H9 (cell line): ENCODE data around the gene SMTNL2. TPM values are rescaled to one million over a fixed set of nuclear protein-coding genes. Genes with fewer than 3 reads are reported as not detected.
"Not testable (repeated sequence)": the region's sequence is repeated elsewhere in the genome, so short reads cannot be mapped to it uniquely, and the experiment has no call there.

ENCODE experiments used
- DNase-seq: peaks from one replicate; pipeline ENCODE4 v3.0.0-alpha.2; 2017
- H2AFZ ChIP-seq: one replicate; pipeline ENCODE4 v1.6.1; 2013; ENCODE audit warnings: mild to moderate bottlenecking, low read length, control low read depth, moderate library complexity
- H2AK5ac ChIP-seq: 2 replicates; pipeline ENCODE4 v1.6.1; 2013; ENCODE audit warnings: low read length, control low read depth, mixed read lengths; ENCODE audit not compliant: insufficient read length
- H2BK120ac ChIP-seq: one replicate; pipeline ENCODE4 v1.6.1; 2013; ENCODE audit warnings: low read depth, mild to moderate bottlenecking, low read length, control low read depth, inconsistent platforms; ENCODE audit not compliant: poor library complexity, severe bottlenecking
- H2BK12ac ChIP-seq: 2 replicates; pipeline ENCODE4 v1.6.1; 2013; ENCODE audit warnings: low read length, control low read depth, mixed read lengths, low read depth; ENCODE audit not compliant: insufficient read length
- H2BK15ac ChIP-seq: 2 replicates; pipeline ENCODE4 v1.6.1; 2013; ENCODE audit warnings: low read depth, low read length, control low read depth
- H2BK20ac ChIP-seq: one replicate; pipeline ENCODE4 v1.6.1; 2013; ENCODE audit warnings: low read depth, mild to moderate bottlenecking, low read length, control low read depth, inconsistent platforms; ENCODE audit not compliant: poor library complexity, severe bottlenecking
- H2BK5ac ChIP-seq: 2 replicates; pipeline ENCODE4 v1.6.1; 2013; ENCODE audit warnings: low read length, control low read depth, mixed read lengths; ENCODE audit not compliant: insufficient read length
- H3K14ac ChIP-seq: 2 replicates; pipeline ENCODE4 v1.6.1; 2013; ENCODE audit warnings: low read length, control low read depth; ENCODE audit not compliant: insufficient read depth
- H3K18ac ChIP-seq: 2 replicates; pipeline ENCODE4 v1.6.1; 2013; ENCODE audit warnings: low read depth, mild to moderate bottlenecking, mixed read lengths, low read length, control low read depth; ENCODE audit not compliant: insufficient read length
- H3K23ac ChIP-seq: 2 replicates; pipeline ENCODE4 v1.6.1; 2013; ENCODE audit warnings: low read length, control low read depth, mixed read lengths, low read depth; ENCODE audit not compliant: insufficient read length
- H3K23me2 ChIP-seq: 2 replicates; pipeline ENCODE4 v1.6.1; 2013; ENCODE audit warnings: low read depth, mild to moderate bottlenecking, mixed read lengths, low read length, control low read depth; ENCODE audit not compliant: insufficient read length, poor library complexity, severe bottlenecking
- H3K27ac ChIP-seq: 2 replicates; pipeline ENCODE4 v1.5.1; 2013; ENCODE audit warnings: low read length, control low read depth, mixed read lengths, low read depth; ENCODE audit not compliant: insufficient read length
- H3K27me3 ChIP-seq: 2 replicates; pipeline ENCODE4 v1.6.1; 2013; ENCODE audit warnings: low read length, control low read depth, inconsistent platforms; ENCODE audit not compliant: insufficient read depth
- H3K4ac ChIP-seq: 2 replicates; pipeline ENCODE4 v1.6.1; 2013; ENCODE audit warnings: low read depth, mild to moderate bottlenecking, control low read depth, inconsistent platforms, low read length, moderate library complexity
- H3K4me1 ChIP-seq: 2 replicates; pipeline ENCODE4 v1.6.1; 2013; ENCODE audit warnings: low read length, control low read depth, inconsistent platforms; ENCODE audit not compliant: insufficient read depth
- H3K4me2 ChIP-seq: 2 replicates; pipeline ENCODE4 v1.6.1; 2013; ENCODE audit warnings: low read length, control low read depth, mixed read lengths; ENCODE audit not compliant: insufficient read length, insufficient read depth
- H3K56ac ChIP-seq: 2 replicates; pipeline ENCODE4 v1.6.1; 2013; ENCODE audit warnings: low read depth, mild to moderate bottlenecking, mixed read lengths, low read length, control low read depth; ENCODE audit not compliant: insufficient read length
- H3K79me1 ChIP-seq: 2 replicates; pipeline ENCODE4 v1.6.1; 2013; ENCODE audit warnings: low read depth, mild to moderate bottlenecking, moderate library complexity, low read length, control low read depth, inconsistent platforms; ENCODE audit not compliant: insufficient read depth, poor library complexity, severe bottlenecking
- H3K79me2 ChIP-seq: 2 replicates; pipeline ENCODE4 v1.6.1; 2013; ENCODE audit warnings: low read length, control low read depth, inconsistent platforms; ENCODE audit not compliant: insufficient read depth
- H3K9ac ChIP-seq: 2 replicates; pipeline ENCODE4 v1.6.1; 2013; ENCODE audit warnings: low read length, control low read depth, mixed read lengths; ENCODE audit not compliant: insufficient read length; ENCODE audit errors: extremely low read depth
- H3K9me3 ChIP-seq: one replicate; pipeline ENCODE4 v1.6.1; 2013; ENCODE audit warnings: low read depth, low read length, inconsistent platforms; ENCODE audit not compliant: control insufficient read depth
- H3T11ph ChIP-seq: one replicate; pipeline ENCODE4 v1.6.1; 2013; ENCODE audit warnings: mild to moderate bottlenecking, low read length, control low read depth, inconsistent platforms
- H4K20me1 ChIP-seq: one replicate; pipeline ENCODE4 v1.6.1; 2013; ENCODE audit not compliant: control insufficient read depth, insufficient read length, insufficient read depth
- H4K5ac ChIP-seq: 2 replicates; pipeline ENCODE4 v1.6.1; 2013; ENCODE audit warnings: low read depth, mild to moderate bottlenecking, mixed read lengths, low read length, control low read depth; ENCODE audit not compliant: insufficient read length
- H4K8ac ChIP-seq: replicated peaks from 2 replicates; pipeline ENCODE4 v1.6.1; 2013; ENCODE audit warnings: low read length, control low read depth, mixed read lengths, low read depth; ENCODE audit not compliant: insufficient read length
- H4K91ac ChIP-seq: 2 replicates; pipeline ENCODE4 v1.6.1; 2013; ENCODE audit warnings: low read depth, mild to moderate bottlenecking, moderate library complexity, mixed read lengths, low read length, control low read depth; ENCODE audit not compliant: insufficient read length
- H3K27ac Mint-ChIP-seq, 3 experiments: 2 replicates in 2 of 3; 3 replicates in 1 of 3; pipeline ENCODE4 v1.8.0; 2020 to 2021; ENCODE audit warnings: mixed read lengths in 3 of 3, mild to moderate bottlenecking in 1 of 3, moderate library complexity in 1 of 3
- H3K27me3 Mint-ChIP-seq: 2 replicates; pipeline ENCODE4 v1.8.0; 2021; ENCODE audit warnings: low read depth, mild to moderate bottlenecking, moderate library complexity, mixed read lengths
- H3K36me3 Mint-ChIP-seq, 3 experiments: 2 replicates in 2 of 3; 3 replicates in 1 of 3; pipeline ENCODE4 v1.8.0; 2020 to 2021; ENCODE audit warnings: low read depth in 3 of 3, mixed read lengths in 3 of 3; ENCODE audit not compliant: insufficient read depth in 1 of 3
- H3K4me1 Mint-ChIP-seq, 2 experiments: 2 replicates each; pipeline ENCODE4 v1.8.0; 2020; ENCODE audit warnings: mixed read lengths in 2 of 2
- H3K4me3 Mint-ChIP-seq, 2 experiments: 2 replicates in 1 of 2; 3 replicates in 1 of 2; pipeline ENCODE4 v1.8.0; 2020 to 2021; ENCODE audit warnings: mild to moderate bottlenecking in 2 of 2, mixed read lengths in 2 of 2, moderate library complexity in 1 of 2
- H3K9me3 Mint-ChIP-seq, 2 experiments: 2 replicates in 1 of 2; 3 replicates in 1 of 2; pipeline ENCODE4 v1.8.0; 2020; ENCODE audit warnings: mild to moderate bottlenecking in 2 of 2, mixed read lengths in 2 of 2, moderate library complexity in 1 of 2
- WGBS: extraction: QIAGEN DNeasy Blood & Tissue Kit; methylation state at CpG from one replicate; pipeline ENCODE4 v1.1.7; 2013; ENCODE audit warnings: missing lambda C conversion rate, low lambda C conversion rate, mixed read lengths; ENCODE audit not compliant: insufficient read length; ENCODE audit errors: extremely low coverage; 5-methylcytosine and 5-hydroxymethylcytosine counted together
- total RNA-seq: library from RNA; stranded (reverse); gene quantifications from 2 replicates; pipeline ENCODE4 v1.2.1, GENCODE V29; 2021
- TF ChIP-seq, protein P1 (sequence below): fragments of 200-600 bp; sonication (generic); conservative IDR thresholded peaks from 3 replicates; pipeline ENCODE4 v1.8.0; 2021; ENCODE audit warnings: antibody characterized with exemption, mild to moderate bottlenecking

Gene SMTNL2
- total RNA-seq, 1 experiment from 2014 or later, result 0.77 TPM

- no peaks in the 10 kb centered on the region for H3K27me3 ChIP-seq
- H3K56ac ChIP-seq, result no peak overlapping the region
- no peak overlapping the region for H3K18ac ChIP-seq
- H3K4me3 Mint-ChIP-seq, result no peak overlapping the region
- no peak overlapping the region for H4K91ac ChIP-seq
- H3K79me2 ChIP-seq, result no peaks in the 10 kb centered on the region
- H2AFZ ChIP-seq, result no peak overlapping the region
- H2BK20ac ChIP-seq, result no peak overlapping the region
- H2BK5ac ChIP-seq, result no peak overlapping the region
- H3K27ac Mint-ChIP-seq, result no peak overlapping the region
- no peak overlapping the region for H2BK120ac ChIP-seq
- H3K27me3 Mint-ChIP-seq, result peaks cover 10% of the 10 kb centered on the region
- no peaks in the 10 kb centered on the region for H3K9me3 Mint-ChIP-seq
- WGBS, result no CpG with 5 or more reads among the region's 5 CpGs
- H4K20me1 ChIP-seq, result no peaks in the 10 kb centered on the region
- no peak overlapping the region for H3K27ac ChIP-seq
- H3K4me1 ChIP-seq, result no peaks in the 10 kb centered on the region
- H3K4me1 Mint-ChIP-seq, result no peaks in the 10 kb centered on the region
- no peak overlapping the region for H3K4ac ChIP-seq
- no peak overlapping the region for H3K9ac ChIP-seq
- no peak overlapping the region for H3K23ac ChIP-seq
- no peak overlapping the region for H2AK5ac ChIP-seq
- no peak overlapping the region for H4K8ac ChIP-seq
- TF ChIP-seq, protein P1, sequence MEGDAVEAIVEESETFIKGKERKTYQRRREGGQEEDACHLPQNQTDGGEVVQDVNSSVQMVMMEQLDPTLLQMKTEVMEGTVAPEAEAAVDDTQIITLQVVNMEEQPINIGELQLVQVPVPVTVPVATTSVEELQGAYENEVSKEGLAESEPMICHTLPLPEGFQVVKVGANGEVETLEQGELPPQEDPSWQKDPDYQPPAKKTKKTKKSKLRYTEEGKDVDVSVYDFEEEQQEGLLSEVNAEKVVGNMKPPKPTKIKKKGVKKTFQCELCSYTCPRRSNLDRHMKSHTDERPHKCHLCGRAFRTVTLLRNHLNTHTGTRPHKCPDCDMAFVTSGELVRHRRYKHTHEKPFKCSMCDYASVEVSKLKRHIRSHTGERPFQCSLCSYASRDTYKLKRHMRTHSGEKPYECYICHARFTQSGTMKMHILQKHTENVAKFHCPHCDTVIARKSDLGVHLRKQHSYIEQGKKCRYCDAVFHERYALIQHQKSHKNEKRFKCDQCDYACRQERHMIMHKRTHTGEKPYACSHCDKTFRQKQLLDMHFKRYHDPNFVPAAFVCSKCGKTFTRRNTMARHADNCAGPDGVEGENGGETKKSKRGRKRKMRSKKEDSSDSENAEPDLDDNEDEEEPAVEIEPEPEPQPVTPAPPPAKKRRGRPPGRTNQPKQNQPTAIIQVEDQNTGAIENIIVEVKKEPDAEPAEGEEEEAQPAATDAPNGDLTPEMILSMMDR, result no peak
- H3K4me2 ChIP-seq, result no peak overlapping the region
- H3K36me3 Mint-ChIP-seq, result no peaks in the 10 kb centered on the region; a peak in 1 of 7 replicates
- DNase-seq, result no peak
- H3T11ph ChIP-seq, result no peak overlapping the region
- no peak overlapping the region for H2BK15ac ChIP-seq
- H3K14ac ChIP-seq, result no peak overlapping the region
- H4K5ac ChIP-seq, result no peak overlapping the region
- no peaks in the 10 kb centered on the region for H3K79me1 ChIP-seq
- H3K9me3 ChIP-seq, result no peaks in the 10 kb centered on the region
- no peaks in the 10 kb centered on the region for H3K23me2 ChIP-seq
- H2BK12ac ChIP-seq, result no peak overlapping the region
These were observed 68.7 kb downstream of the SMTNL2 start for GRCh38 chr17:4652997-4653396.

GRCh38 chr17:4655933-4656332, 71.6 kb downstream of the SMTNL2 start:
- not testable (repeated sequence) for H2AFZ ChIP-seq, H4K91ac ChIP-seq, H3K27me3 Mint-ChIP-seq, H3K4ac ChIP-seq, H3K36me3 Mint-ChIP-seq, H3K27me3 ChIP-seq, H3K4me2 ChIP-seq, H2BK15ac ChIP-seq, H3T11ph ChIP-seq, H3K14ac ChIP-seq, H3K27ac ChIP-seq, H3K4me1 ChIP-seq, H2BK5ac ChIP-seq, H3K9me3 Mint-ChIP-seq, H3K9me3 ChIP-seq, H3K9ac ChIP-seq, H3K23me2 ChIP-seq, H3K79me1 ChIP-seq, H3K18ac ChIP-seq, H3K4me1 Mint-ChIP-seq, H4K20me1 ChIP-seq, H3K23ac ChIP-seq, H3K4me3 Mint-ChIP-seq, H4K5ac ChIP-seq, H3K56ac ChIP-seq, H4K8ac ChIP-seq, H2BK120ac ChIP-seq, H3K27ac Mint-ChIP-seq, DNase-seq, H3K79me2 ChIP-seq, H2BK20ac ChIP-seq, H2BK12ac ChIP-seq, H2AK5ac ChIP-seq
- no CpG with 5 or more reads among the region's 7 CpGs for WGBS
